NCI-H146 treated with DMSO at 0.1 percent for 48 hours (cell line): Measurements from ENCODE around the gene PTPN11.
"Not testable (repeated sequence)": the region's sequence is repeated elsewhere in the genome, so short reads cannot be mapped to it uniquely, and the experiment has no call there.

Experiments
- DNase-seq: peaks from one replicate; lab custom pipeline; 2025; ENCODE audit not compliant: unreplicated experiment; lab: John Stamatoyannopoulos, UW

Gene PTPN11

DNA sequence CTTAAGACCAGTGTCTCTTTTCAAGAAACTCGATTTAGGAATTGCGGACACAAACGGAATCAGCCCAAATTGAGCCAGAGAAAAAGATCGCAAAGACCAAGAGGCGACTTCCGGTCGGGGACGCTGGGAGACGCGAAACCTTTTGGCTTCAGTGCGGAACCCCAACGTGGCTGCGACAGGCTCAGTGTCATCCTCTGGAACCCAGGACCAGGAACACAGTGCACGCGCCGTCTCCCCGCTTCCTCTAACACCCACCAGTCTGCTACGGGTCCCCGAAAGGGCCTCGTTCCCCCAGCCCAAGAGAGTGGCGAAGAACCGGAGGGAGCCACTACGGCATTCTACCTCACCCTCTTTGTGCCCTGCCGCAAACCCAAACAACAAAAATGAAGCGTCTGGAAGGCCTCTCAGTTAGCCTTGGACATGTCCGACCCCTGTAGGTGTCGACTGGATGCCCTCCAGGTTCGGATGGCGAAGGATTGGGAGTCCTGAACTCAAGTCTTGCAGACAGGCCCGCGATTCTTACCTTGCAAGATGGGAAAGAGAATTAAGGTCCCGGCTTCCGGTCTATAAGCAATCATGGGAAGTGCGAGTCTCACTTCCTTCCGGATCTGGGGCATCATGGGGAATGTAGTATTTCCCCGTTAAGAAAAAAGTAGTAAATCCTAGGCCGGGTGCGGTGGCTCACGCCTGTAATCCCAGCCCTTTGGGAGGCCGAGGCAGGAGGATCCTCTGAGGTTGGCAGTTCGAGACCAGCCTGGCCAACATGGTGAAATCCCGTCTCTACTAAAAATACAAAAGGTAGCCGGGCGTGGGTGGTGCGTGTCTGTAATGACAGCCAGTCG, 9.5 kb upstream of the PTPN11 start, which contains the start of gene RPL6:
RPL6 (minus strand) TSS at position 542 of the 842 bp plus-strand sequence. CDS start 949 bp downstream, outside the sequence.
- DNase-seq, result peak; percentile 87

GRCh38 chr12:112409906-112410244, 8.9 kb upstream of the PTPN11 start:
- no peak for DNase-seq

GRCh38 chr12:112413855-112414625, 4.7 kb upstream of the PTPN11 start:
- no peak for DNase-seq

GRCh38 chr12:112415457-112415856, 3.3 kb upstream of the PTPN11 start:
- DNase-seq, result not testable (repeated sequence)

- no peak for DNase-seq
Observed at GRCh38 chr12:112418273-112418607, 507 bp upstream of the PTPN11 start.

GRCh38 chr12:112419297-112420133, 768 bp downstream of the PTPN11 start:
- no peak for DNase-seq

DNA sequence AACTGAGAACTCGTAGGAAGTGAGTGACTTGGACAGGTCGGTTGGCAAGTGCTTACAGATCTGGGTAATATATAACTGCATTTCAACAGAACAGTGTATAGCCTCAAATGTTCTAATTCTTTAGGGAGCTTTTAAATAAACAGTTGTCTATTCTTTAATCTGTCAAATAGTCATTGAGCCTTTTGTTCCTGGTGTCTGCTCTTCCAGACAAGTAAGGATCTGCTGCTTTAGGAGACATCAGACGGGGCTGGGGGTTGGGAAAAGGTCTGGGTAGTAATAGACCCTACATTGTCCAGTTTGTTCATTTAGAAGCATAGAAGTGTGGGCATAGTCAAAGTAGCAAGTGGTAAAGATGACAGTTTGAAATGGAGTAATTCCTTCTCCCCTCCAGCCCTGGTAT, 2.0 kb downstream of the PTPN11 start:
- DNase-seq, result no peak

DNA sequence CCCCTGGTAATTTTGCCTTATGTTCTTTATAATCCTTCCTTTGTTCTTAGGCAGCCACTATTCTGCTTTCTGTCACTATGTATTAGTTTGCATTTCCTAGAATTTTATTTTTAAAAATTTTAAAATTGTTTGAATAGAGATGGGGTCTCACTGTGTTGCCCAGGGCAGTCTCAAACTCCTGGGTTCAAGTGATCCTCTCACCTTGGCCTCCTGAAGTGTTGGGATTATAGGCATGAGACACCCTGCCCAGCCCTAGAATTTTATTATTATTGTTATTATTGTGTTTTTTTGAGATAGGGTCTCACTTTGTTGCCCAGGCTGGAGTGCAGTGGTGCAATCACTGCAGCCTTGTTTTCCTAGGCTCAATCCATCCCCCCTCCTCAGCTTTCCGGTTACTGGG, 2.6 kb downstream of the PTPN11 start:
- DNase-seq, result no peak

DNA sequence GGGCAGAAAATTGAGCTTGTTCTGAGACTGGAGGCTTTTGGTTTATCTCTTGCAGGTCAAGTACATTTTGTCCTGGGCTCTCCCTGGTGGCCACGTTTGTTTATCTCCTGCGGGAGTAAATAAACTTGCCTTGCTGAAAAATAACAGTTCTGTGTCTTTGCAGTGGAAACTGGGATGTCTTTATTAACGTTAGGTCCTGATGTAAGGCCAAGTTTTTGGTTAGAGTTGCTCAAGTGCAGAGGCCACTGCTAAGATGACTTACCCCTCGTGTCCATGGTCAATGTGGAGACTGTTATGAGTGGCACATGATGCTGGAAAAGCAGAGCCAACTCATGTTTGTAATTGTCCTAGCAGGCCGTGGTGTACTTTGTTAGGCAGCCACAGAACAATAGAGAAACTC, 3.8 kb downstream of the PTPN11 start:
- DNase-seq, result no peak

GRCh38 chr12:112424126-112424525, 5.4 kb downstream of the PTPN11 start:
- DNase-seq, result no peak

DNA sequence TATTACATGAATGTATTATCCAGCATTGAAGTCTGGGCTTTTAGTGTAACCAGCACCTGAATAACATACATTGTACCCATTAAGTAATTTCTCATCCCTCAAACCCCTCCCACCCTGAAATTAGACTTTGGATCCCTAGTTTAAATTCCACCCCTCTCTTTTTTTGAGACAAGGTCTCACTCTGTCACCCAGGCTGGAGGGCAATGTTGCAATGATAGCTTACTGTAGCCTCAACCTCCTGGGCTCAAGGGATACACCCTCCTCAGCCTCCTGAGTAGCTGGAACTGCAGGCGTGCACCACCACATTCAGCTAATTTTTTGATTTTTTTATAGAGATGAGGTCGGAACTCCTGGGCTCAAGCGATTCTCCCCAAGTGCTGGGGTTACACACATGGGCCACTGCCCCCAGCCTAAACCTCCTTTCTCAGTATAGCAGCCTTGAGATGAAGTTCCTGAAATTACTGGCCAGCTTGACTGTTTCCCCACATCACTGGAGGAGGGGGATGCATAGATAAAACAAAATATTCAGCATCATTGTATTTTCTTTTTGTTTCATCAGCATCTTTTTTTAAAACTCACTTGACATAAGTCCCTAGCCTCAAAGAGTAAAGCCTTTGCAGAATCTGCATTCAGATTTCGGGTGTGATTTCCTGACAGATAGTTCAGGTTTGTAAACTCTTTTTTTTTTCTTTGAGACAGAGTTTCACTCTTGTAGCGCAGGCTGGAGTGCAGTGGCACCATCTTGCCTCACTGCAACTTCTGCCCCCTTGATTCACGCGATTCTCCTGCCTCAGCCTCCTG, 7.0 kb downstream of the PTPN11 start:
- no peak for DNase-seq

DNA sequence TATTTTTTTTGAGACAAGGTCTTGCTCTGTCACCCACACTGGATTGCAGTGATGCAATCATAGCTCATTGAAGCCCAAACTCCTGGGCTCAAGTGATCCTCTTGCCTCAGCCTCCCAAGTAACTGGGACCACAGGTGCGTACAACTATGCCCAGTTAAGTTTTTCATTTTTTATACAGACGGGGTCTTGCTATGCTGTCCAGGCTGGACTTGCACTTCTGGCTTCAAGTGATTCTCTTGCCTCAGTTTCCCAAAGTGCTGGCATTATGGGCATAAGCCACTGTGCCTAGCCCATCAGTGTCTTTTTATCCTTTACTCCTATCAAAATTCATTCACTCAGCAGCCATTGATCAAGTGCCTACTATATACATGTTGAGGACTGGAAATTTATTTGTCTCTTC, 9.0 kb downstream of the PTPN11 start:
- DNase-seq, result no peak

DNA sequence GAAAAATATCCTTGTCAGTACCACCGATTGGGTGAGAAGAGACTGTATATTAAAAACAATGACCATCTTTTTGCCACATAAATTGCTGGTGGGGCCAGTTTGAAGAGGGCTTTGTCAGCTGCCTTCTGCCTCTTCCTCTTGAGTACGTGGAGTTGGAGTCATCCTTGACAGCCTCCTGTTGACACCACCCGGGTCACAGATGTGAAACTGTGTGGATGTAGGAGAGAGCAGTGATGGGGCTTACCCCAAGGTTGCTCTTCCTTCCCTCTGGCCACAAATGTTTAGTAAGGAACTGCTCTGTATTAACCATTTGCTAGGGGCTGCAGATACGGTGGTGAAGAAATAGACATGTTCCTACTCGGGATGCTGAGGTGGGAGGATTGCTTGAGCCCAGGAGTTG, 12.2 kb downstream of the PTPN11 start:
- DNase-seq, result no peak

DNA sequence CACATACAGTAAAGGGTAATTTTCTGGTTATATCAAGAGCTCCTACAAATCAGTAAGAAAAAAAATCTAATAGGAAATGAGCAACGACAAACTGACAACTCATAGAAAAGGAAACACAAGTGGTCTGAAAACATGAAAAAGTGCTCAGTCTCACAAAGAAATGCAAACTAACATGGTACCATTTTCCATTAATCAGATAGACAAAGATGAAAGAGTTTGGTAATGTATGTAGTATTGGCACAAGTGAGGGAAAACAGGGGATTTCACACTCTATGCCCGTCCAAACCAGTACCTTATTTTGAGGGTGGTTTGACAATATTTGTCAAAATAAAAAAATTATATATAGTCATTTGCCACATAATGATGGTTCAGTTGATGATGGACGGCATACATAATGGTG, 13.2 kb downstream of the PTPN11 start:
- no peak for DNase-seq

DNA sequence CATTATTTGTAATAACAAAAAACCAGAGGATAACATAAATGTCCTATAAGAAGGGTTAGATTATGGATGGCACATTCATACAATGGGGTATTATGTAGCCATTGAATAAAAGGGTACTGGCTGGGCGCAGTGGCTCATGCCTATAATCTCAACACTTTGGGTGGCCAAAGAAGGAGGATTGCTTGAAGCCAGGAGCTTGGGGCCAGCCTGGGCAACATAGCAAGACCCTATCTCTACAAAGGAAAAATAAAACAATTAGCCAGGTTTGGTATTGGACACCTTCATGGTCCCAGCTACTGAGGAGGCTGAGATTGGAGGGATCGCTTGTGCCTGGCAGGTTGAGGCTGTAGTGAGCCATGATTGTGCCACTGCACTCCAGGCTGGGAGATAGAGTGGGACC, 14.8 kb downstream of the PTPN11 start:
- no peak for DNase-seq

DNA sequence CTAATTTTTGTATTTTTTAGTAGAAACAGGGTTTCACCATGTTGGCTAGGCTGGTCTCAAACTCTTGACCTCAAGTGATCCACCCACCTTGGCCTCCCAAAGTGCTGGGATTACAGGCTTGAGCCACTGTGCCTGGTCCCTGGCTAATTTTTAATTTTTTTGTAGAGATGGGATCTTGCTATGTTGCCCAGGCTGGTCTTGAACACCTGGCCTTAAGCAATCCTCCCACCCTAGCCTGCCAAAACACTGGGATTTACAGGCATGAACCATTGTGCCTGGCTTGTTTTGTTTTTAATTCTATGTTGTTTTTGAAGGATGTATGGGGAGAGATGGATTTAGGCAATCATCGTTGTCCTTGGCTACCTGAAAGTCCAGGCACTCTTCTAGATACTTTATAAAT, 19.9 kb downstream of the PTPN11 start:
- not testable (repeated sequence) for DNase-seq

- DNase-seq, result no peak
Observed at GRCh38 chr12:112439769-112440168, 21.0 kb downstream of the PTPN11 start.

DNA sequence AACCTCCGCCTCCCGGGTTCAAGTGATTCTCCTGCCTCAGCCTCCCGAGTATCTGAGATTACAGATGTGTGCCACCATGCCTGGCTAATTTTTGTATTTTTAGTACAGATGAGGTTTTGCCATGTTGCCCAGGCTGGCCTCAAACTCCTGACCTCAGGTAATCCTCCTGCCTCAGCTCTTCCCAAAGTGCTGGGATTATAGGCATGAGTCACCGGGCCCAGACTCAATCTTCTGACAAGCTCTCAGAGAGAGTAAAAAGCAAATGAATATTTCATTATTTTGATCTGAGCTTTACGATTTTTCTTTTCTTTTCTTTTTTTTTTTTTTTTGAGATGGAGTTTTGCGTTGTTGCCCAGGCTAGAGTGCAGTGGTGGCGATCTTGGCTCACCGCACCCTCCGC, 21.9 kb downstream of the PTPN11 start:
- not testable (repeated sequence) for DNase-seq

DNA sequence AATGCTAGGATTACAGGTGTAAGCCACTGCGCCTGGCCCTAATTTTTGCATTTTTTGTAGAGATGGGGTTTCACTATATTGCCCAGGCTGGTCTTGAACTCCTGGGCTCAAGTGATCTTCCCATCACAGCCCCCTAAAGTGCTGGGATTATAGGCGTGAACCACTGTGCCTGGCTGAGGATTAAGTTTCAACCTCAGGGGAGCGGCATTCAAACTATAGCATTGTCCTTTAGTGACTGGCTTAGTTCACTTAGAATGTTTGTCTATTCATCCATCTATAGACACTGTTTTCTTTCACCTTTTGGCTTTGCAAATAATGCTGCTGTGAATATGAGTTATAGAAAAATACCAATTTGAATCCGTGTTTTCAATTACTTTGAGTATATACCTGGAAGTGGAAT, 25.2 kb downstream of the PTPN11 start:
- no peak for DNase-seq

DNA sequence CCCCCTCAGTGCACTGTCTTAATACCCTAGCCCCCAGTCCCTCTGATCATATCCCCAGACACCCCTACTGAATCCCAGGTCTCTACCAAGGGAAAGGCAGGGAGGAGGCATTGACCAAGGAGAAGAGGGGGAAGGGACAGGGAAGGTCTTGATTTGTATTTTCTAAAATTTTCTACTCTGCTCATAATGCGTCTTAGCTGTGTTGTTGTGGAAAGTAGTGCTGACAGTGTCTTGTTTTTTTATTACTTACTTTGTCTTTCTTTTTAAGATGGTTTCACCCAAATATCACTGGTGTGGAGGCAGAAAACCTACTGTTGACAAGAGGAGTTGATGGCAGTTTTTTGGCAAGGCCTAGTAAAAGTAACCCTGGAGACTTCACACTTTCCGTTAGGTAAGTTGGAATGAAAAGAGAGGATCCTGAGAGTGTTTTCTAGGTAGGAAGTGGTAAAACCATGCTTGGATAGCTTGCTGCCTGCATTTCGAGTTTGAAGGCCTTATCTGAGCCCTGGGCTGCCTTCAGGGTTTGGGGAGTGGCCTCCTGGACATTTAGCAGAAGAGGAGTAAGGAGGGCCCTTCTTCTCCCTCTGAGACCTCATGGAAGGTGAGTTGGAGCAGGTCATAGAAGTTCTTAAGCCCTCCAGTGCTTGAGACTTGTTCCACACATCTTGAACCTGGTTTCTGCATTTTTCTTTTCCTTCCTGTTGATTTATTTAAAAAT, 27.4 kb downstream of the PTPN11 start:
- DNase-seq, result no peak
